WTC11 (cell line): ENCODE measurements around the gene CHRNA4. TPM values are rescaled to one million over a fixed set of nuclear protein-coding genes. Genes with fewer than 3 reads are reported as not detected.
A peak's percentile ranks its signal among the peaks of the same experiment; 100 is the strongest.

Experiments
- ATAC-seq: fragments of 200-7000 bp; cut with Tn5 transposase; 2 replicates; pipeline ENCODE4 v1.10.0; 2021; ENCODE audit warnings: mild to moderate bottlenecking, moderate library complexity
- CTCF ChIA-PET: fragments of 300-600 bp; sonication (Branson Sonifier 250); formaldehyde crosslinking; loops from one replicate; lab custom pipeline; 2021; ENCODE audit warnings: antibody characterized with exemption; lab: Charles Lee
- POLR2A ChIA-PET: fragments of 350-600 bp; sonication (Branson Sonifier 250); formaldehyde crosslinking; loops from one replicate; lab custom pipeline; 2021; ENCODE audit warnings: antibody characterized with exemption; lab: Charles Lee
- DNase-seq: peaks from one replicate; pipeline ENCODE4 v3.0.0; 2021; ENCODE audit warnings: low spot score
- H3K27ac Mint-ChIP-seq: 2 replicates; pipeline ENCODE4 v1.8.0; 2021; ENCODE audit warnings: mixed read lengths
- H3K27me3 Mint-ChIP-seq: 2 replicates; pipeline ENCODE4 v1.8.0; 2021; ENCODE audit warnings: low read depth, mild to moderate bottlenecking, moderate library complexity, mixed read lengths
- H3K36me3 Mint-ChIP-seq: 2 replicates; pipeline ENCODE4 v1.8.0; 2021; ENCODE audit warnings: mixed read lengths
- H3K4me1 Mint-ChIP-seq: 2 replicates; pipeline ENCODE4 v1.8.0; 2022; ENCODE audit warnings: mixed read lengths
- H3K4me3 Mint-ChIP-seq: 2 replicates; pipeline ENCODE4 v1.8.0; 2021; ENCODE audit warnings: mild to moderate bottlenecking, moderate library complexity, mixed read lengths
- H3K9me3 Mint-ChIP-seq: 2 replicates; pipeline ENCODE4 v1.8.0; 2021; ENCODE audit warnings: mixed read lengths
- ARID4B ChIP-seq: sonication (generic); formaldehyde crosslinking; IDR thresholded peaks from 2 replicates; pipeline ENCODE4 v1.8.0; 2023; ENCODE audit warnings: missing genetic modification reagents, mild to moderate bottlenecking, borderline replicate concordance
- ATF1 ChIP-seq: sonication (generic); formaldehyde crosslinking; IDR thresholded peaks from 2 replicates; pipeline ENCODE4 v1.8.1; 2023; ENCODE audit warnings: mild to moderate bottlenecking, moderate library complexity, missing genetic modification reagents
- CREM ChIP-seq: sonication (generic); formaldehyde crosslinking; IDR thresholded peaks from 2 replicates; pipeline ENCODE4 v1.8.1; 2022; ENCODE audit warnings: mild to moderate bottlenecking, missing genetic modification reagents, moderate library complexity
- E2F5 ChIP-seq: sonication (generic); formaldehyde crosslinking; IDR thresholded peaks from 2 replicates; pipeline ENCODE4 v1.8.1; 2022; ENCODE audit warnings: mild to moderate bottlenecking, moderate library complexity, missing genetic modification reagents
- ETV6 ChIP-seq: sonication (generic); formaldehyde crosslinking; IDR thresholded peaks from 2 replicates; pipeline ENCODE4 v1.8.1; 2022; ENCODE audit warnings: mild to moderate bottlenecking, missing genetic modification reagents
- FOXP1 ChIP-seq: sonication (generic); formaldehyde crosslinking; IDR thresholded peaks from 2 replicates; pipeline ENCODE4 v1.8.0; 2022; ENCODE audit warnings: missing genetic modification reagents, mild to moderate bottlenecking, moderate library complexity, borderline replicate concordance
- GABPB1 ChIP-seq: sonication (generic); formaldehyde crosslinking; IDR thresholded peaks from 2 replicates; pipeline ENCODE4 v1.8.1; 2023; ENCODE audit warnings: mild to moderate bottlenecking, missing genetic modification reagents
- JUN ChIP-seq: sonication (generic); formaldehyde crosslinking; IDR thresholded peaks from 2 replicates; pipeline ENCODE4 v1.8.0; 2023; ENCODE audit warnings: mild to moderate bottlenecking, missing genetic modification reagents
- MXD4 ChIP-seq: fragments of 250-450 bp; sonication (Bioruptor Pico); IDR thresholded peaks from 2 replicates; pipeline ENCODE4 v1.8.0; 2021; ENCODE audit warnings: mild to moderate bottlenecking, moderate library complexity, borderline replicate concordance
- NR2C2 ChIP-seq: sonication (generic); formaldehyde crosslinking; IDR thresholded peaks from 2 replicates; pipeline ENCODE4 v1.8.0; 2022; ENCODE audit warnings: mild to moderate bottlenecking, missing genetic modification reagents
- SMAD3 ChIP-seq: sonication (generic); formaldehyde crosslinking; IDR thresholded peaks from 2 replicates; pipeline ENCODE4 v1.8.0; 2022; ENCODE audit warnings: missing genetic modification reagents, mild to moderate bottlenecking, borderline replicate concordance
- SMAD4 ChIP-seq: sonication (generic); formaldehyde crosslinking; IDR thresholded peaks from 2 replicates; pipeline ENCODE4 v1.8.0; 2022; ENCODE audit warnings: mild to moderate bottlenecking, missing genetic modification reagents
- SOX15 ChIP-seq: fragments of 250-450 bp; sonication (Bioruptor Pico); IDR thresholded peaks from 2 replicates; pipeline ENCODE4 v1.9.0; 2021; ENCODE audit warnings: mild to moderate bottlenecking
- TEAD1 ChIP-seq: sonication (generic); formaldehyde crosslinking; IDR thresholded peaks from 2 replicates; pipeline ENCODE4 v1.8.0; 2022; ENCODE audit warnings: mild to moderate bottlenecking, missing genetic modification reagents
- USF2 ChIP-seq: sonication (generic); formaldehyde crosslinking; IDR thresholded peaks from 2 replicates; pipeline ENCODE4 v1.8.1; 2023; ENCODE audit warnings: mild to moderate bottlenecking, missing genetic modification reagents, moderate library complexity
- ZBTB21 ChIP-seq: sonication (generic); formaldehyde crosslinking; IDR thresholded peaks from 2 replicates; pipeline ENCODE4 v1.8.1; 2023; ENCODE audit warnings: mild to moderate bottlenecking, missing genetic modification reagents, borderline replicate concordance
- ZNF423 ChIP-seq: fragments of 250-450 bp; sonication (Bioruptor Pico); IDR thresholded peaks from 2 replicates; pipeline ENCODE4 v2.1.2; 2022; ENCODE audit warnings: mild to moderate bottlenecking, moderate library complexity
- total RNA-seq: library from RNA; stranded (reverse); gene quantifications from 3 replicates; pipeline ENCODE4 v1.2.3, GENCODE V29; 2021
- TF ChIP-seq, protein P1 (sequence below): fragments of 250-450 bp; sonication (Bioruptor Pico); IDR thresholded peaks from 2 replicates; pipeline ENCODE4 v2.1.2; 2022; ENCODE audit warnings: mild to moderate bottlenecking, moderate library complexity
- TF ChIP-seq, protein P2 (sequence below): sonication (generic); formaldehyde crosslinking; IDR thresholded peaks from 2 replicates; pipeline ENCODE4 v1.8.1; 2022; ENCODE audit warnings: low read depth, mild to moderate bottlenecking, moderate library complexity, missing genetic modification reagents, borderline replicate concordance
- TF ChIP-seq, protein P3 (sequence below): fragments of 250-450 bp; sonication (Bioruptor Pico); IDR thresholded peaks from 2 replicates; pipeline ENCODE4 v1.9.0; 2021; ENCODE audit warnings: moderate library complexity, mild to moderate bottlenecking, inconsistent platforms, borderline replicate concordance

Gene CHRNA4
- total RNA-seq, 1 experiment from 2014 or later = 2.5 TPM

GRCh38 chr20:63387393-63387792 is 26.2 kb upstream of the CHRNA4 start:
- Mint-ChIP-seq H3K27me3 (peaks cover 21% of the 10 kb centered on the region), H3K4me3 (no peak overlapping the region), H3K27ac (no peak overlapping the region), H3K4me1 (peaks cover 5% of the 10 kb centered on the region), H3K9me3 (peaks cover 68% of the 10 kb centered on the region), H3K36me3 (peaks cover 51% of the 10 kb centered on the region)
- ChIA-PET POLR2A (no interaction called here), CTCF (no interaction called here)
- DNase-seq (no peak), ATAC-seq (no peak)
- TF ChIP-seq E2F5 (CRISPR knock-in tag) = no peak
- TF ChIP-seq, protein P1, sequence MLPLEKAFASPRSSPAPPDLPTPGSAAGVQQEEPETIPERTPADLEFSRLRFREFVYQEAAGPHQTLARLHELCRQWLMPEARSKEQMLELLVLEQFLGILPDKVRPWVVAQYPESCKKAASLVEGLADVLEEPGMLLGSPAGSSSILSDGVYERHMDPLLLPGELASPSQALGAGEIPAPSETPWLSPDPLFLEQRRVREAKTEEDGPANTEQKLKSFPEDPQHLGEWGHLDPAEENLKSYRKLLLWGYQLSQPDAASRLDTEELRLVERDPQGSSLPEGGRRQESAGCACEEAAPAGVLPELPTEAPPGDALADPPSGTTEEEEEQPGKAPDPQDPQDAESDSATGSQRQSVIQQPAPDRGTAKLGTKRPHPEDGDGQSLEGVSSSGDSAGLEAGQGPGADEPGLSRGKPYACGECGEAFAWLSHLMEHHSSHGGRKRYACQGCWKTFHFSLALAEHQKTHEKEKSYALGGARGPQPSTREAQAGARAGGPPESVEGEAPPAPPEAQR (CRISPR knock-in tag) = no peak
- TF ChIP-seq NR2C2 (CRISPR knock-in tag) = peak; percentile 38; the same call in 1 of the 2 replicates
- TF ChIP-seq MXD4 = no peak
- no peak for TF ChIP-seq SMAD4 (CRISPR knock-in tag)
- TF ChIP-seq SMAD3 (CRISPR knock-in tag) = no peak

- CTCF ChIA-PET = no interaction called here
- no peak for TF ChIP-seq USF2 (CRISPR knock-in tag)
- TF ChIP-seq ZNF423 (CRISPR knock-in tag) = no peak
- TF ChIP-seq, protein P2, sequence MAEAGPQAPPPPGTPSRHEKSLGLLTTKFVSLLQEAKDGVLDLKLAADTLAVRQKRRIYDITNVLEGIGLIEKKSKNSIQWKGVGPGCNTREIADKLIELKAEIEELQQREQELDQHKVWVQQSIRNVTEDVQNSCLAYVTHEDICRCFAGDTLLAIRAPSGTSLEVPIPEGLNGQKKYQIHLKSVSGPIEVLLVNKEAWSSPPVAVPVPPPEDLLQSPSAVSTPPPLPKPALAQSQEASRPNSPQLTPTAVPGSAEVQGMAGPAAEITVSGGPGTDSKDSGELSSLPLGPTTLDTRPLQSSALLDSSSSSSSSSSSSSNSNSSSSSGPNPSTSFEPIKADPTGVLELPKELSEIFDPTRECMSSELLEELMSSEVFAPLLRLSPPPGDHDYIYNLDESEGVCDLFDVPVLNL (CRISPR knock-in tag) = no peak
- TF ChIP-seq JUN (CRISPR knock-in tag) = no peak
- TF ChIP-seq TEAD1 (CRISPR knock-in tag) = no peak
- no peak for TF ChIP-seq FOXP1 (CRISPR knock-in tag)
- no peak for TF ChIP-seq SOX15 (CRISPR knock-in tag)
- TF ChIP-seq, protein P3, sequence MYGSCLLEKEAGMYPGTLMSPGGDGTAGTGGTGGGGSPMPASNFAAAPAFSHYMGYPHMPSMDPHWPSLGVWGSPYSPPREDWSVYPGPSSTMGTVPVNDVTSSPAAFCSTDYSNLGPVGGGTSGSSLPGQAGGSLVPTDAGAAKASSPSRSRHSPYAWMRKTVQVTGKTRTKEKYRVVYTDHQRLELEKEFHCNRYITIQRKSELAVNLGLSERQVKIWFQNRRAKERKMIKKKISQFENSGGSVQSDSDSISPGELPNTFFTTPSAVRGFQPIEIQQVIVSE (CRISPR knock-in tag) = no peak
- no peak for TF ChIP-seq ARID4B
- no peak for TF ChIP-seq ZBTB21 (CRISPR knock-in tag)
- TF ChIP-seq GABPB1 = no peak
- TF ChIP-seq ATF1 (CRISPR knock-in tag) = no peak
- no peak for TF ChIP-seq ETV6
- no peak for TF ChIP-seq CREM (CRISPR knock-in tag)
- no peak for TF ChIP-seq SMAD4 (CRISPR knock-in tag)
- peaks cover 61% of the 10 kb centered on the region for H3K9me3 Mint-ChIP-seq
- POLR2A ChIA-PET = no interaction called here
- peaks cover 21% of the 10 kb centered on the region for H3K27me3 Mint-ChIP-seq
- DNase-seq = no peak
- H3K4me3 Mint-ChIP-seq = no peak overlapping the region
- H3K36me3 Mint-ChIP-seq = peaks cover 43% of the 10 kb centered on the region
- H3K27ac Mint-ChIP-seq = no peak overlapping the region
- ATAC-seq = no peak
- peaks cover 5% of the 10 kb centered on the region for H3K4me1 Mint-ChIP-seq
These were observed 25.3 kb upstream of the CHRNA4 start for GRCh38 chr20:63386491-63386890.
